GM23338 (cell line): ENCODE results near the gene ADAMTSL4. TPM values are rescaled to one million over a fixed set of nuclear protein-coding genes. Genes with fewer than 3 reads are reported as not detected.

Source experiments
- ATAC-seq: fragments of 200-7000 bp; cut with Tn5 transposase; 3 replicates; pipeline ENCODE4 v1.9.1; 2020
- DNase-seq: peaks from one replicate; pipeline ENCODE4 v3.0.0-alpha.2; 2015; ENCODE audit warnings: low spot score
- H2AFZ ChIP-seq: fragments of 200-600 bp; sonication (generic); 2 replicates; pipeline ENCODE4 v1.8.0; 2016; ENCODE audit warnings: antibody characterized with exemption, mild to moderate bottlenecking, moderate library complexity
- H3F3A ChIP-seq: fragments of 200-600 bp; sonication (generic); replicated peaks from 2 replicates; pipeline ENCODE4 v1.8.0; 2017; ENCODE audit warnings: antibody characterized with exemption, mixed run types, low read depth
- H3K27ac ChIP-seq: fragments of 200-600 bp; sonication (generic); 2 replicates; pipeline ENCODE4 v1.6.1; 2016; ENCODE audit warnings: low read depth
- H3K27me3 ChIP-seq: fragments of 200-600 bp; sonication (generic); 2 replicates; pipeline ENCODE4 v1.8.0; 2016; ENCODE audit warnings: mild to moderate bottlenecking, mixed run types, moderate library complexity; ENCODE audit not compliant: insufficient read depth
- H3K36me3 ChIP-seq: fragments of 200-600 bp; sonication (generic); 2 replicates; pipeline ENCODE4 v1.8.0; 2016; ENCODE audit warnings: mild to moderate bottlenecking; ENCODE audit not compliant: insufficient read depth
- H3K4me1 ChIP-seq: fragments of 200-600 bp; sonication (generic); 2 replicates; pipeline ENCODE4 v1.8.0; 2016; ENCODE audit warnings: mild to moderate bottlenecking, moderate library complexity; ENCODE audit not compliant: insufficient read depth
- H3K4me2 ChIP-seq: fragments of 200-600 bp; sonication (generic); 2 replicates; pipeline ENCODE4 v1.7.1; 2017; ENCODE audit warnings: mixed run types
- H3K4me3 ChIP-seq: fragments of 200-600 bp; sonication (generic); 2 replicates; pipeline ENCODE4 v1.6.1; 2016; ENCODE audit warnings: mixed run types
- H3K79me2 ChIP-seq: fragments of 200-600 bp; sonication (generic); replicated peaks from 2 replicates; pipeline ENCODE4 v1.8.0; 2017; ENCODE audit warnings: mild to moderate bottlenecking; ENCODE audit not compliant: insufficient read depth
- H3K9me2 ChIP-seq: fragments of 200-600 bp; sonication (generic); 2 replicates; pipeline ENCODE4 v1.8.0; 2017; ENCODE audit not compliant: insufficient read depth
- H4K20me1 ChIP-seq: fragments of 200-600 bp; sonication (generic); replicated peaks from 2 replicates; pipeline ENCODE4 v1.8.0; 2017; ENCODE audit warnings: mild to moderate bottlenecking; ENCODE audit not compliant: insufficient read depth
- H3K27ac Mint-ChIP-seq: 2 replicates; pipeline ENCODE4 v1.8.0; 2020; ENCODE audit warnings: inconsistent platforms, mild to moderate bottlenecking, moderate library complexity, mixed read lengths
- H3K27me3 Mint-ChIP-seq: 3 replicates; pipeline ENCODE4 v1.8.0; 2022; ENCODE audit warnings: low read depth, mild to moderate bottlenecking, moderate library complexity, mixed read lengths, inconsistent platforms; ENCODE audit not compliant: insufficient read depth, poor library complexity
- H3K36me3 Mint-ChIP-seq: 3 replicates; pipeline ENCODE4 v1.8.0; 2021; ENCODE audit warnings: low read depth, mild to moderate bottlenecking, inconsistent platforms, moderate library complexity, mixed read lengths
- H3K4me1 Mint-ChIP-seq: 3 replicates; pipeline ENCODE4 v1.8.0; 2020; ENCODE audit warnings: mild to moderate bottlenecking, inconsistent platforms, mixed read lengths
- H3K4me3 Mint-ChIP-seq: 3 replicates; pipeline ENCODE4 v1.8.0; 2021; ENCODE audit warnings: moderate library complexity, mild to moderate bottlenecking, inconsistent platforms, mixed read lengths
- H3K9me3 Mint-ChIP-seq: 3 replicates; pipeline ENCODE4 v1.8.0; 2020; ENCODE audit warnings: moderate library complexity, mild to moderate bottlenecking, inconsistent platforms, mixed read lengths
- CREB1 ChIP-seq: fragments of 250-450 bp; sonication (Bioruptor Pico); IDR thresholded peaks from 2 replicates; pipeline ENCODE4 v1.5.0; 2020; ENCODE audit warnings: low read depth, mild to moderate bottlenecking, moderate library complexity
- POLR2AphosphoS5 ChIP-seq: IDR thresholded peaks from 2 replicates; pipeline ENCODE4 v1.6.1; 2016; ENCODE audit warnings: antibody characterized with exemption, low read depth
- STAT1 ChIP-seq: IDR thresholded peaks from one replicate; pipeline ENCODE4 v1.6.1; 2016; ENCODE audit warnings: antibody characterized with exemption; ENCODE audit not compliant: unreplicated experiment
- polyA plus RNA-seq: library from polyadenylated mRNA; unstranded; fragments of >200 nt; fragmentation: Nextera tagmentation; extraction: Ambion mirVana; gene quantifications from 2 replicates; pipeline ENCODE4 v1.2.1, GENCODE V29; 2016
- total RNA-seq: library from RNA; depleted of rRNA; stranded (reverse); fragments of >200 nt; shearing (Covaris generic); gene quantifications from 2 replicates; pipeline ENCODE4 v1.2.3, GENCODE V29; 2014
- TF ChIP-seq, protein P1 (sequence below): IDR thresholded peaks from one replicate; pipeline ENCODE4 v1.6.1; 2018; ENCODE audit warnings: antibody characterized with exemption; ENCODE audit not compliant: unreplicated experiment
- TF ChIP-seq, protein P2 (sequence below): IDR thresholded peaks from 2 replicates; pipeline ENCODE4 v1.6.1; 2016; ENCODE audit warnings: antibody characterized with exemption
- TF ChIP-seq, protein P3 (sequence below), 2 experiments: fragments of 200-600 bp in 1 of 2; sonication (generic) in 1 of 2; conservative IDR thresholded peaks; 2 replicates each; pipeline versions ENCODE4 v1.5.1 to v1.6.1; 2016 to 2017; ENCODE audit warnings: antibody characterized with exemption in 2 of 2, low read depth in 2 of 2, mild to moderate bottlenecking in 2 of 2, moderate library complexity in 1 of 2
- TF ChIP-seq, protein P4 (sequence below): fragments of 250-450 bp; sonication (Bioruptor Pico); IDR thresholded peaks from 2 replicates; pipeline ENCODE4 v1.5.0; 2020; ENCODE audit warnings: mild to moderate bottlenecking, moderate library complexity

The ADAMTSL4 gene
- total and polyA plus RNA-seq, 2 experiments from 2014 or later = 5.3 to 5.8 TPM

DNA sequence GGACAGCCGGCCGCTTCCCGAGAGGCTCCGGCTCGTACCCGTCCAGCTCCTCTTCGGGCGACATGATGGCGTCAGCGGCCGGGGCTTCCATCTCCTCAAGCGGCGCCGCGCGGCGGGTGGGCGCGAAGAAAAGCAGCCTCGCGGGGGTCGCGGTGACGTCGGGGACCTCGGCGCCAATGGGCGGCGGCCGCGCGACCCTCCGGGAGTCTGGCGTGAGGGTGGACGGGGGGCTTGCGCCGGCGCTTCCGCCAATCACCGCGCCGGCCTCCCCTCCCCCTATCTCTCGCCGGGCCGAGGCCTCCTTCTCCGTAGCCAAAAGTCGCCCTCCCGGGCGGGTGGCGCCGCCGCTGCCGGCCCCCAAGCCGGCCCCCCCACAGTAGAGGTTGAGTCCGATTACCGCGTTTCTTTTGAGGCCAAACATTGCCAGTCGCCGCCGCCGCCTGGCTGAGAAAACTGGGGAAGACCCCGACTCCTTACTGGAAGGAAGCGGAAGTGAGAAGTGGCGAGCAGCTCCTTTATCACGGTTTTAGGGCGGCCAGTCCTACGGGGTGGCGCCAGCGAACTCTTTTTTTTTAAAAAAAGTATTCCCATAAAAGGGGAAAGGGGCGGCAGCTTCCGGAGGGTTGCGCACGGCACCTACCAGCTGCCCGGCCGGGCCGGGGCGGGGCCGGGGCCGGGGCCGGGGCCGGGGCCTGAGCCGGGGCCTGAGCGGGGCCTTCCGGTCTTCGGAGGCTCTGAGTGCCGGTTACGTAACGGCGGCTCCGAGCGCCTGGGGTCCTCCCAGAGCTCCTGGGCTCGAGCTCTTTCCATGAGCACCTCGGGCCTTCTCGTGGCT lies 30.1 kb downstream of the ADAMTSL4 start, which contains the start of gene MCL1:
MCL1 (minus strand) TSS at position 501 of the 835 bp plus-strand sequence; CDS start at position 421, 80 bp downstream.
- Histone ChIP-seq H3K4me3 (peak within 1 kb of the TSS; percentile 96), H3K4me1 (peaks cover 35% of the 10 kb centered on the region), H2AFZ (no peak within 1 kb of the TSS), H3K9me2 (no peaks in the 10 kb centered on the region), H4K20me1 (peaks cover 42% of the 10 kb centered on the region), H3K27me3 (no peaks in the 10 kb centered on the region), H3K36me3 (peaks cover 43% of the 10 kb centered on the region), H3F3A (peaks cover 48% of the 10 kb centered on the region), H3K27ac (peak within 1 kb of the TSS; percentile 100), H3K4me2 (peak within 1 kb of the TSS; percentile 92), H3K79me2 (peaks cover 60% of the 10 kb centered on the region)
- ATAC-seq (peak; percentile 87), DNase-seq (peak; percentile 97)
- Mint-ChIP-seq H3K4me1 (peaks cover 32% of the 10 kb centered on the region), H3K9me3 (peaks cover 8% of the 10 kb centered on the region; the same call in 1 of the 3 replicates), H3K27me3 (peaks cover 37% of the 10 kb centered on the region), H3K27ac (peak within 1 kb of the TSS; percentile 100), H3K4me3 (peak within 1 kb of the TSS; percentile 99), H3K36me3 (peaks cover 50% of the 10 kb centered on the region)
- TF ChIP-seq, protein P1, sequence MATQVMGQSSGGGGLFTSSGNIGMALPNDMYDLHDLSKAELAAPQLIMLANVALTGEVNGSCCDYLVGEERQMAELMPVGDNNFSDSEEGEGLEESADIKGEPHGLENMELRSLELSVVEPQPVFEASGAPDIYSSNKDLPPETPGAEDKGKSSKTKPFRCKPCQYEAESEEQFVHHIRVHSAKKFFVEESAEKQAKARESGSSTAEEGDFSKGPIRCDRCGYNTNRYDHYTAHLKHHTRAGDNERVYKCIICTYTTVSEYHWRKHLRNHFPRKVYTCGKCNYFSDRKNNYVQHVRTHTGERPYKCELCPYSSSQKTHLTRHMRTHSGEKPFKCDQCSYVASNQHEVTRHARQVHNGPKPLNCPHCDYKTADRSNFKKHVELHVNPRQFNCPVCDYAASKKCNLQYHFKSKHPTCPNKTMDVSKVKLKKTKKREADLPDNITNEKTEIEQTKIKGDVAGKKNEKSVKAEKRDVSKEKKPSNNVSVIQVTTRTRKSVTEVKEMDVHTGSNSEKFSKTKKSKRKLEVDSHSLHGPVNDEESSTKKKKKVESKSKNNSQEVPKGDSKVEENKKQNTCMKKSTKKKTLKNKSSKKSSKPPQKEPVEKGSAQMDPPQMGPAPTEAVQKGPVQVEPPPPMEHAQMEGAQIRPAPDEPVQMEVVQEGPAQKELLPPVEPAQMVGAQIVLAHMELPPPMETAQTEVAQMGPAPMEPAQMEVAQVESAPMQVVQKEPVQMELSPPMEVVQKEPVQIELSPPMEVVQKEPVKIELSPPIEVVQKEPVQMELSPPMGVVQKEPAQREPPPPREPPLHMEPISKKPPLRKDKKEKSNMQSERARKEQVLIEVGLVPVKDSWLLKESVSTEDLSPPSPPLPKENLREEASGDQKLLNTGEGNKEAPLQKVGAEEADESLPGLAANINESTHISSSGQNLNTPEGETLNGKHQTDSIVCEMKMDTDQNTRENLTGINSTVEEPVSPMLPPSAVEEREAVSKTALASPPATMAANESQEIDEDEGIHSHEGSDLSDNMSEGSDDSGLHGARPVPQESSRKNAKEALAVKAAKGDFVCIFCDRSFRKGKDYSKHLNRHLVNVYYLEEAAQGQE = no peak
- TF ChIP-seq, protein P2, sequence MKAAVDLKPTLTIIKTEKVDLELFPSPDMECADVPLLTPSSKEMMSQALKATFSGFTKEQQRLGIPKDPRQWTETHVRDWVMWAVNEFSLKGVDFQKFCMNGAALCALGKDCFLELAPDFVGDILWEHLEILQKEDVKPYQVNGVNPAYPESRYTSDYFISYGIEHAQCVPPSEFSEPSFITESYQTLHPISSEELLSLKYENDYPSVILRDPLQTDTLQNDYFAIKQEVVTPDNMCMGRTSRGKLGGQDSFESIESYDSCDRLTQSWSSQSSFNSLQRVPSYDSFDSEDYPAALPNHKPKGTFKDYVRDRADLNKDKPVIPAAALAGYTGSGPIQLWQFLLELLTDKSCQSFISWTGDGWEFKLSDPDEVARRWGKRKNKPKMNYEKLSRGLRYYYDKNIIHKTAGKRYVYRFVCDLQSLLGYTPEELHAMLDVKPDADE = 0 out of 2 replicates have a peak, but pooled peaks have one; percentile 11
- TF ChIP-seq POLR2AphosphoS5 (peak; percentile 96), STAT1 (no peak), CREB1 (CRISPR knock-in tag) (peak; percentile 85)
- TF ChIP-seq, protein P3, sequence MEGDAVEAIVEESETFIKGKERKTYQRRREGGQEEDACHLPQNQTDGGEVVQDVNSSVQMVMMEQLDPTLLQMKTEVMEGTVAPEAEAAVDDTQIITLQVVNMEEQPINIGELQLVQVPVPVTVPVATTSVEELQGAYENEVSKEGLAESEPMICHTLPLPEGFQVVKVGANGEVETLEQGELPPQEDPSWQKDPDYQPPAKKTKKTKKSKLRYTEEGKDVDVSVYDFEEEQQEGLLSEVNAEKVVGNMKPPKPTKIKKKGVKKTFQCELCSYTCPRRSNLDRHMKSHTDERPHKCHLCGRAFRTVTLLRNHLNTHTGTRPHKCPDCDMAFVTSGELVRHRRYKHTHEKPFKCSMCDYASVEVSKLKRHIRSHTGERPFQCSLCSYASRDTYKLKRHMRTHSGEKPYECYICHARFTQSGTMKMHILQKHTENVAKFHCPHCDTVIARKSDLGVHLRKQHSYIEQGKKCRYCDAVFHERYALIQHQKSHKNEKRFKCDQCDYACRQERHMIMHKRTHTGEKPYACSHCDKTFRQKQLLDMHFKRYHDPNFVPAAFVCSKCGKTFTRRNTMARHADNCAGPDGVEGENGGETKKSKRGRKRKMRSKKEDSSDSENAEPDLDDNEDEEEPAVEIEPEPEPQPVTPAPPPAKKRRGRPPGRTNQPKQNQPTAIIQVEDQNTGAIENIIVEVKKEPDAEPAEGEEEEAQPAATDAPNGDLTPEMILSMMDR (conservative IDR thresholded peaks at IDR 0.05; ENCODE audit: low read depth in 2 of 2) = 0 out of 4 replicates have a peak, but pooled peaks of 1 of the 2 experiments have one; percentile 6
- TF ChIP-seq, protein P4, sequence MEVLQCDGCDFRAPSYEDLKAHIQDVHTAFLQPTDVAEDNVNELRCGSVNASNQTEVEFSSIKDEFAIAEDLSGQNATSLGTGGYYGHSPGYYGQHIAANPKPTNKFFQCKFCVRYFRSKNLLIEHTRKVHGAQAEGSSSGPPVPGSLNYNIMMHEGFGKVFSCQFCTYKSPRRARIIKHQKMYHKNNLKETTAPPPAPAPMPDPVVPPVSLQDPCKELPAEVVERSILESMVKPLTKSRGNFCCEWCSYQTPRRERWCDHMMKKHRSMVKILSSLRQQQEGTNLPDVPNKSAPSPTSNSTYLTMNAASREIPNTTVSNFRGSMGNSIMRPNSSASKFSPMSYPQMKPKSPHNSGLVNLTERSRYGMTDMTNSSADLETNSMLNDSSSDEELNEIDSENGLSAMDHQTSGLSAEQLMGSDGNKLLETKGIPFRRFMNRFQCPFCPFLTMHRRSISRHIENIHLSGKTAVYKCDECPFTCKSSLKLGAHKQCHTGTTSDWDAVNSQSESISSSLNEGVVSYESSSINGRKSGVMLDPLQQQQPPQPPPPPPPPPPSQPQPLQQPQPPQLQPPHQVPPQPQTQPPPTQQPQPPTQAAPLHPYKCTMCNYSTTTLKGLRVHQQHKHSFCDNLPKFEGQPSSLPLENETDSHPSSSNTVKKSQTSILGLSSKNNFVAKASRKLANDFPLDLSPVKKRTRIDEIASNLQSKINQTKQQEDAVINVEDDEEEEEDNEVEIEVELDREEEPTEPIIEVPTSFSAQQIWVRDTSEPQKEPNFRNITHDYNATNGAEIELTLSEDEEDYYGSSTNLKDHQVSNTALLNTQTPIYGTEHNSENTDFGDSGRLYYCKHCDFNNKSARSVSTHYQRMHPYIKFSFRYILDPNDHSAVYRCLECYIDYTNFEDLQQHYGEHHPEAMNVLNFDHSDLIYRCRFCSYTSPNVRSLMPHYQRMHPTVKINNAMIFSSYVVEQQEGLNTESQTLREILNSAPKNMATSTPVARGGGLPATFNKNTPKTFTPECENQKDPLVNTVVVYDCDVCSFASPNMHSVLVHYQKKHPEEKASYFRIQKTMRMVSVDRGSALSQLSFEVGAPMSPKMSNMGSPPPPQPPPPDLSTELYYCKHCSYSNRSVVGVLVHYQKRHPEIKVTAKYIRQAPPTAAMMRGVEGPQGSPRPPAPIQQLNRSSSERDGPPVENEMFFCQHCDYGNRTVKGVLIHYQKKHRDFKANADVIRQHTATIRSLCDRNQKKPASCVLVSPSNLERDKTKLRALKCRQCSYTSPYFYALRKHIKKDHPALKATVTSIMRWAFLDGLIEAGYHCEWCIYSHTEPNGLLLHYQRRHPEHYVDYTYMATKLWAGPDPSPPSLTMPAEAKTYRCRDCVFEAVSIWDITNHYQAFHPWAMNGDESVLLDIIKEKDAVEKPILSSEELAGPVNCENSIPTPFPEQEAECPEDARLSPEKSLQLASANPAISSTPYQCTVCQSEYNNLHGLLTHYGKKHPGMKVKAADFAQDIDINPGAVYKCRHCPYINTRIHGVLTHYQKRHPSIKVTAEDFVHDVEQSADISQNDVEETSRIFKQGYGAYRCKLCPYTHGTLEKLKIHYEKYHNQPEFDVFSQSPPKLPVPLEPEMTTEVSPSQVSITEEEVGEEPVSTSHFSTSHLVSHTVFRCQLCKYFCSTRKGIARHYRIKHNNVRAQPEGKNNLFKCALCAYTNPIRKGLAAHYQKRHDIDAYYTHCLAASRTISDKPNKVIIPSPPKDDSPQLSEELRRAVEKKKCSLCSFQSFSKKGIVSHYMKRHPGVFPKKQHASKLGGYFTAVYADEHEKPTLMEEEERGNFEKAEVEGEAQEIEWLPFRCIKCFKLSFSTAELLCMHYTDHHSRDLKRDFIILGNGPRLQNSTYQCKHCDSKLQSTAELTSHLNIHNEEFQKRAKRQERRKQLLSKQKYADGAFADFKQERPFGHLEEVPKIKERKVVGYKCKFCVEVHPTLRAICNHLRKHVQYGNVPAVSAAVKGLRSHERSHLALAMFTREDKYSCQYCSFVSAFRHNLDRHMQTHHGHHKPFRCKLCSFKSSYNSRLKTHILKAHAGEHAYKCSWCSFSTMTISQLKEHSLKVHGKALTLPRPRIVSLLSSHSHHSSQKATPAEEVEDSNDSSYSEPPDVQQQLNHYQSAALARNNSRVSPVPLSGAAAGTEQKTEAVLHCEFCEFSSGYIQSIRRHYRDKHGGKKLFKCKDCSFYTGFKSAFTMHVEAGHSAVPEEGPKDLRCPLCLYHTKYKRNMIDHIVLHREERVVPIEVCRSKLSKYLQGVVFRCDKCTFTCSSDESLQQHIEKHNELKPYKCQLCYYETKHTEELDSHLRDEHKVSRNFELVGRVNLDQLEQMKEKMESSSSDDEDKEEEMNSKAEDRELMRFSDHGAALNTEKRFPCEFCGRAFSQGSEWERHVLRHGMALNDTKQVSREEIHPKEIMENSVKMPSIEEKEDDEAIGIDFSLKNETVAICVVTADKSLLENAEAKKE (CRISPR knock-in tag) = no peak
